Breast epithelium (tissue), 3 donors: ENCODE measurements around the gene PARP1.

Experiments used
- CTCF ChIP-seq, 3 donors: fragments of 450-650 bp; IDR thresholded peaks; one replicate each; pipeline ENCODE4 v1.5.1; 2016 to 2017; ENCODE audit warnings: antibody characterized with exemption in 3 of 3, mild to moderate bottlenecking in 3 of 3, moderate library complexity in 3 of 3
- POLR2A ChIP-seq: fragments of 450-650 bp; IDR thresholded peaks from one replicate; pipeline ENCODE4 v1.6.1; 2016; ENCODE audit warnings: antibody characterized with exemption, mild to moderate bottlenecking, moderate library complexity
- POLR2AphosphoS5 ChIP-seq, 3 donors: sonication (generic); formaldehyde crosslinking; IDR thresholded peaks; one replicate each; pipeline ENCODE4 v1.6.1; 2017; ENCODE audit warnings: antibody characterized with exemption in 3 of 3

- TF ChIP-seq POLR2A (no peak), CTCF (IDR thresholded peaks at IDR 0.05) (no peak), POLR2AphosphoS5 (IDR thresholded peaks at IDR 0.05) (no peak)
These were observed 83.4 kb downstream of the PARP1 start for GRCh38 chr1:226324479-226324878.
